Prostate gland (tissue), 2 donors: ENCODE data around the gene CLEC16A. TPM values are rescaled to one million over a fixed set of nuclear protein-coding genes. Genes with fewer than 3 reads are reported as not detected.

ENCODE experiments used
- DNase-seq: peaks from one replicate; pipeline ENCODE4 v3.0.0-alpha.2; 2019; ENCODE audit warnings: low spot score
- H3K27ac ChIP-seq, 2 donors: fragments of 200-600 bp; sonication (generic); 2 replicates each; pipeline ENCODE4 v1.5.1; 2017 to 2019
- H3K27me3 ChIP-seq: fragments of 200-600 bp; sonication (generic); replicated peaks from 2 replicates; pipeline ENCODE4 v1.5.1; 2019; ENCODE audit not compliant: insufficient read depth
- H3K36me3 ChIP-seq, 2 donors: fragments of 200-600 bp; sonication (generic); 1 replicate in 1 of 2; 2 replicates in 1 of 2; pipeline versions ENCODE4 v1.5.1 to v1.8.1; 2017 to 2019
- H3K4me1 ChIP-seq: fragments of 200-600 bp; sonication (generic); replicated peaks from 2 replicates; pipeline ENCODE4 v1.5.1; 2019
- H3K4me3 ChIP-seq, 2 donors: fragments of 200-600 bp; sonication (generic); 2 replicates each; pipeline ENCODE4 v1.5.1; 2017 to 2019
- H3K9me3 ChIP-seq: fragments of 200-600 bp; sonication (generic); 2 replicates; pipeline ENCODE4 v1.5.1; 2017
- POLR2A ChIP-seq: fragments of 450-650 bp; IDR thresholded peaks from one replicate; pipeline ENCODE4 v1.6.1; 2016; ENCODE audit warnings: antibody characterized with exemption, mild to moderate bottlenecking
- POLR2AphosphoS5 ChIP-seq: sonication (generic); formaldehyde crosslinking; IDR thresholded peaks from one replicate; pipeline ENCODE4 v1.6.1; 2017; ENCODE audit warnings: antibody characterized with exemption
- WGBS: methylation state at CpG from one replicate; pipeline ENCODE4 v1.1.5; 2018; 5-methylcytosine and 5-hydroxymethylcytosine counted together
- intact Hi-C: fragments of 100-400 bp; cut with DNase I; formaldehyde crosslinking; loops from one replicate; pipeline ENCODE4 v1.14.2; 2022
- total RNA-seq, 2 donors: library from RNA; depleted of rRNA; stranded (reverse); fragments of >200 nt; gene quantifications; one replicate each; pipeline ENCODE4 v1.1.0, GENCODE V29; 2016
- TF ChIP-seq, protein P1 (sequence below), 4 experiments: fragments of 200-600 bp in 2 of 4; fragments of 450-650 bp in 2 of 4; sonication (generic) in 2 of 4; IDR thresholded peaks; 1 replicate in 3 of 4; 2 replicates in 1 of 4; pipeline ENCODE4 v1.5.1; 2016 to 2019; ENCODE audit warnings: antibody characterized with exemption in 4 of 4, mild to moderate bottlenecking in 2 of 4, moderate library complexity in 2 of 4

The CLEC16A gene
- total RNA-seq, 2 donors from 2014 or later: 26.1 to 52.2 TPM

DNA sequence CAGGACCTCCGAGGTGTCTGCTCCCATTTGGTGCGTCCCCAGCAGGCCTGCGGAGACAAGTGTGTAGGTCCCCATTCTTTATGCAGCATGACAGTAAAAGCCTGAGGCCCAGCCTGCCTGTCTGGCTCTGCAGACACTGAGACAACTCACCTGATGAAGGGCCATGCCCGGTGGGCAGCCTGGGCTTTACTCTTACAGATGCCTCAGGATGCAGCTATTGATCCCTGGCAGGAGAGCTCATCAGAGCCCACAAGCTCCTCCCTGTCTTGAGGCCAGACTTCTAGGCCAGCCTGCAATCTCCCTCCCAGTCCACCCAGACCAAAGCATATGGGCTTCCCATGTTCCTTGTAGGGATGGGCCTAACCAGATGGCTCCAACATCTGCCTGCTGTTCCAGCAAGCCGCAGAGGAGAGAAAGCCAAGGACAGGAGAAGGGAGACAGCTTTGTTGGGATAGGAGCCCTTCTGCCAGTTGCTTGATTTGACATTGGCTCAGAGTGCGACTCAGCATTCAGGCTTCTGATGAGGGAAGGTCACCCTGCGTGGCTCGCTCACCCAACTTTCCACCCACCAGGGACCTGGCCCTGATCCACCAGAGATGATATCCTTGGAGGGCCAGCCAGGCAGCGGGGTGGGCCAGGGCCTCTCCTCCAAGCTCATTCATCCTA, 224.2 kb downstream of the CLEC16A start:
- H3K36me3 ChIP-seq: no peaks in the 10 kb centered on the region
- 74% methylated on average over 9 of the region's 9 CpGs for WGBS
- intact Hi-C loops: no loop called here
- no peak for DNase-seq
- H3K9me3 ChIP-seq: no peaks in the 10 kb centered on the region
- no peaks in the 10 kb centered on the region for H3K27me3 ChIP-seq
- no peak overlapping the region for H3K27ac ChIP-seq
- H3K4me1 ChIP-seq: no peaks in the 10 kb centered on the region
- TF ChIP-seq, protein P1, sequence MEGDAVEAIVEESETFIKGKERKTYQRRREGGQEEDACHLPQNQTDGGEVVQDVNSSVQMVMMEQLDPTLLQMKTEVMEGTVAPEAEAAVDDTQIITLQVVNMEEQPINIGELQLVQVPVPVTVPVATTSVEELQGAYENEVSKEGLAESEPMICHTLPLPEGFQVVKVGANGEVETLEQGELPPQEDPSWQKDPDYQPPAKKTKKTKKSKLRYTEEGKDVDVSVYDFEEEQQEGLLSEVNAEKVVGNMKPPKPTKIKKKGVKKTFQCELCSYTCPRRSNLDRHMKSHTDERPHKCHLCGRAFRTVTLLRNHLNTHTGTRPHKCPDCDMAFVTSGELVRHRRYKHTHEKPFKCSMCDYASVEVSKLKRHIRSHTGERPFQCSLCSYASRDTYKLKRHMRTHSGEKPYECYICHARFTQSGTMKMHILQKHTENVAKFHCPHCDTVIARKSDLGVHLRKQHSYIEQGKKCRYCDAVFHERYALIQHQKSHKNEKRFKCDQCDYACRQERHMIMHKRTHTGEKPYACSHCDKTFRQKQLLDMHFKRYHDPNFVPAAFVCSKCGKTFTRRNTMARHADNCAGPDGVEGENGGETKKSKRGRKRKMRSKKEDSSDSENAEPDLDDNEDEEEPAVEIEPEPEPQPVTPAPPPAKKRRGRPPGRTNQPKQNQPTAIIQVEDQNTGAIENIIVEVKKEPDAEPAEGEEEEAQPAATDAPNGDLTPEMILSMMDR (IDR thresholded peaks at IDR 0.05): no peak
- TF ChIP-seq POLR2AphosphoS5 (no peak), POLR2A (no peak)
- no peak overlapping the region for H3K4me3 ChIP-seq

DNA sequence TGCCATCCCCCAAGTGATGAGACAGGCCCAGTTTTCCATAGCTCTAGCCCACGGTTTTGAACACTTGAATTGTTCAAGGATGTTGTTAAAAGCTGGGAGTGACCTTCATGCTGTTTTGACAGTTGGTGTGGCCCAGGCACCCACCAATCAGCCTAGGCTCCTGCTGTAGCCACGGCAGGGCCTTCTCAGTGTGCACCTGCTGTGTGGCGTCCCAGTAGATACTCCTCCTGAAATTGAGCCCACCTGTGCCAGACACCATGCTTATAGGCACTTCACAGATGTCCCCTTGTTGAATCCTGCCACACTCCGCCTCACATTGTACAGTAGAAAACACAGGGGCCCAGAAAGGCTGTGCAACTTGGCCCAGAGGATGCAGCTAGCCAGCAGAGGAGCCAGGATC, 225.3 kb downstream of the CLEC16A start:
- no peak for DNase-seq
- intact Hi-C loops: no loop called here
- Histone ChIP-seq H3K27ac (no peak overlapping the region), H3K27me3 (no peaks in the 10 kb centered on the region), H3K4me1 (no peaks in the 10 kb centered on the region), H3K4me3 (no peak overlapping the region), H3K9me3 (no peaks in the 10 kb centered on the region), H3K36me3 (no peaks in the 10 kb centered on the region)
- TF ChIP-seq POLR2A (no peak), POLR2AphosphoS5 (no peak)
- TF ChIP-seq, protein P1 (IDR thresholded peaks at IDR 0.05): no peak
- WGBS: 96% methylated on average over 4 of the region's 4 CpGs

DNA sequence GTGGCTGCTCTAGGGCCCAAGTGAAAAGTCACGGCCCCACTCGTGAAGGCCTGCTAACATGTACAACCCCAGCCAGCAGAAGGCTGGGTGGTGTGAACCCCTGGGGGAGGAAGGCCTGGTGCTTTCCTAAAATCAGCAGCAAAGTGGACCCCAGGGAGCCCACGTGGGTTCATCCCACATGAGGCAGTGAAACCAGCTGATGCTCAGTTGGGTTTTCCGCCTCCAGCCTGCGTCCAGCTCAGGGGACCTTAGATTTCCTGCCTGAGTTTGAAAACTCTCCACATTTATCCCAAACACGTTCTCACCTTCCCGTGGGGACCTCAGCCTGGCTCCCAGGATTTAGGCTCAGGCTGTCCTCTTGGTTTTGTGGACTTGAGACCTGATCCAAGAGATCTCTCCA, 225.8 kb downstream of the CLEC16A start:
- Histone ChIP-seq H3K9me3 (no peaks in the 10 kb centered on the region), H3K4me3 (no peak overlapping the region), H3K27ac (no peak overlapping the region), H3K36me3 (no peaks in the 10 kb centered on the region), H3K4me1 (no peaks in the 10 kb centered on the region), H3K27me3 (no peaks in the 10 kb centered on the region)
- no peak for DNase-seq
- TF ChIP-seq, protein P1 (IDR thresholded peaks at IDR 0.05): no peak
- TF ChIP-seq POLR2A: no peak
- no peak for TF ChIP-seq POLR2AphosphoS5
- 97% methylated on average over 7 of the region's 7 CpGs for WGBS
- intact Hi-C loops: no loop called here

DNA sequence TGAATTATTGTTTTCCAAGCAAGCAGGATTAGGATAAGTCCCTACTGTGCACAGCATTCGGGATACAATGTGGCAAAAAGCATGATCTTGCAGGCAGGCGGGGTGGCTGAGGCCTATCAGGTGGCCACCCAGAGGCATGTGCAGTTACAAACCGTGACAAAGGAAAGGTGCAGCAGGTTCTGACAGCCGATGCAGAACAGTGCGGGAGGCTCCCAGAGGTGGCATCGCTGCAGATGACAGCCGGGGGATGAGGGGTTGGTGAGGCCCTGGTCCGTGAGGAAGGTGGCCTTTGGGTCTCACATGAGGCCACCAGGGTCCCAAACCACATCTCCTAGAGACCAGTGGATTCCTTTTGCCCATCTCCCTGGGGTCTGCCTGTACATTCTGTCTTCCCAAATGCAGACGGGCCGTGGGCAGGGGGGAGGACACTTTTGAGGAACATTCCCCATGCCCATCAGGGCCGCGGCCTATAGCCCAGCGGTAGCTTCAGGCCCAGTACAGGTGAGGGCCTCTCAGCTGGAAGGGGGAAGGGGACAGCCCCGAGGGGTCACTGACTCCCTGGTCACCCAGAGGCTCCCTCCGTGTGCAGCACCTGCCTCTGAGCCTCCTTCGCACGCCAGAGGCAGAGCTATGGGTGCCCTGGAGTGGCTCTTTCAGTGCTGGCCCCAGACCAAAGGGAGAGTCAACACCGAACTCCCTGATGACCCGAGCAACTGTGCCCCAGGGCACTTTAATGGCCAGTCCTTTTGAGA, 226.5 kb downstream of the CLEC16A start:
- Histone ChIP-seq H3K9me3 (no peaks in the 10 kb centered on the region), H3K27ac (no peak overlapping the region), H3K4me1 (no peaks in the 10 kb centered on the region), H3K36me3 (no peaks in the 10 kb centered on the region), H3K4me3 (no peak overlapping the region), H3K27me3 (no peaks in the 10 kb centered on the region)
- intact Hi-C loops: no loop called here
- WGBS: 86% methylated on average over 19 of the region's 19 CpGs
- TF ChIP-seq POLR2AphosphoS5: no peak
- no peak for DNase-seq

DNA sequence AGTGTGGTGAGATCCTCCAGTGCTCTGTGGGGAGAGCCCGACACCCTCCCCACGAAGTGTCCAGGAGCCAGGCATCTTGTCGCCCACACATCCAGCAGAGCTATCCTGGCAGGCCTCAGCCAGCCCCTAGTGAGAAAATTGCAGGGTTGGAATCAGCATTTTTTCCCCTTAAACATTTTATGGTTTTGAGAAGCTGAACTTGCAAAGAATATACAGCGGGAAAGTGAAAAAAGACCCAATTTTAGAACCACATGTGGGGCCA, 227.0 kb downstream of the CLEC16A start:
- no peak for TF ChIP-seq POLR2A
- no peak for TF ChIP-seq POLR2AphosphoS5
- TF ChIP-seq, protein P1 (IDR thresholded peaks at IDR 0.05): no peak
- no peak for DNase-seq
- intact Hi-C loops: no loop called here
- Histone ChIP-seq H3K4me1 (no peaks in the 10 kb centered on the region), H3K4me3 (no peak overlapping the region), H3K9me3 (no peaks in the 10 kb centered on the region), H3K27ac (no peak overlapping the region), H3K36me3 (no peaks in the 10 kb centered on the region), H3K27me3 (no peaks in the 10 kb centered on the region)
- WGBS: 88% methylated on average over 4 of the region's 4 CpGs
